Measurements from ENCODE around the gene RNF187. TPM values are rescaled to one million over a fixed set of nuclear protein-coding genes. Genes with fewer than 3 reads are reported as not detected.

RNF187 gene
- total and polyA plus RNA-seq, 2 experiments from 2014 or later = 52.4 to 135 TPM

DNA sequence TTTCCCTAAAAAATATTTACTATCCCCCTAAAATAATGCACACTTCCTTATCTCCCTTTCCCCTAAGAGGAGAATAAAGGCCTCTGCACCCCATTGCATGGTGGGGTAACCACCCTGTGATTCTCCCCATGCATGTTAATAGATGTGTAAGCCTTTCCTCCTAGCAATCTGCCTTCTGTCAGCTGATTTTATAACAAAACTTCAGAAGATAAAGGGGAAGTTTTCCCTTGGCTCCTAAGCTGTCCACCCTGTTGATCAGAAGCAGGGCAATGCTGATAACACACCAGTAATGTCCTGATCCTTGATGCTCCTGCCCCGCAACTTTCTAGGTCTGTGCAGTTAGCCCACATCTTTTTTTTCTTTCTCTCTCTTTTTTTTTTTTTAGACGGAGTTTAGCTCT lies 11.4 kb upstream of the RNF187 start:
- Histone ChIP-seq H3K27ac (no peak overlapping the region), H4K20me1 (ENCODE audit: insufficient read depth, poor library complexity, severe bottlenecking) (no peaks in the 10 kb centered on the region), H3K9me3 (ENCODE audit: low read depth) (no peaks in the 10 kb centered on the region), H3K36me3 (replicated peaks; ENCODE audit: insufficient read depth, low read depth) (no peaks in the 10 kb centered on the region), H3K4me2 (no peak overlapping the region), H3K79me2 (no peaks in the 10 kb centered on the region), H3K4me1 (ENCODE audit: insufficient read depth) (peaks cover 4% of the 10 kb centered on the region), H2AFZ (no peak overlapping the region), H3K9me2 (replicated peaks; ENCODE audit: insufficient read depth) (no peaks in the 10 kb centered on the region), H3K27me3 (no peaks in the 10 kb centered on the region), H3K4me3 (no peak overlapping the region)
- WGBS (ENCODE audit: low lambda C conversion rate, missing lambda C conversion rate) = 78% methylated on average over 2 of the region's 2 CpGs
- TF ChIP-seq EZH2phosphoT487 (IDR thresholded peaks at IDR 0.05; ENCODE audit: low read depth, severe bottlenecking, unreplicated experiment) = no peak
- TF ChIP-seq, protein P1, sequence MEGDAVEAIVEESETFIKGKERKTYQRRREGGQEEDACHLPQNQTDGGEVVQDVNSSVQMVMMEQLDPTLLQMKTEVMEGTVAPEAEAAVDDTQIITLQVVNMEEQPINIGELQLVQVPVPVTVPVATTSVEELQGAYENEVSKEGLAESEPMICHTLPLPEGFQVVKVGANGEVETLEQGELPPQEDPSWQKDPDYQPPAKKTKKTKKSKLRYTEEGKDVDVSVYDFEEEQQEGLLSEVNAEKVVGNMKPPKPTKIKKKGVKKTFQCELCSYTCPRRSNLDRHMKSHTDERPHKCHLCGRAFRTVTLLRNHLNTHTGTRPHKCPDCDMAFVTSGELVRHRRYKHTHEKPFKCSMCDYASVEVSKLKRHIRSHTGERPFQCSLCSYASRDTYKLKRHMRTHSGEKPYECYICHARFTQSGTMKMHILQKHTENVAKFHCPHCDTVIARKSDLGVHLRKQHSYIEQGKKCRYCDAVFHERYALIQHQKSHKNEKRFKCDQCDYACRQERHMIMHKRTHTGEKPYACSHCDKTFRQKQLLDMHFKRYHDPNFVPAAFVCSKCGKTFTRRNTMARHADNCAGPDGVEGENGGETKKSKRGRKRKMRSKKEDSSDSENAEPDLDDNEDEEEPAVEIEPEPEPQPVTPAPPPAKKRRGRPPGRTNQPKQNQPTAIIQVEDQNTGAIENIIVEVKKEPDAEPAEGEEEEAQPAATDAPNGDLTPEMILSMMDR (IDR thresholded peaks at IDR 0.05; ENCODE audit: poor library complexity) = no peak
- TF ChIP-seq EZH2 (IDR thresholded peaks at IDR 0.05; ENCODE audit: borderline replicate concordance) = no peak
- no peak for DNase-seq (ENCODE audit: low spot score)

DNA sequence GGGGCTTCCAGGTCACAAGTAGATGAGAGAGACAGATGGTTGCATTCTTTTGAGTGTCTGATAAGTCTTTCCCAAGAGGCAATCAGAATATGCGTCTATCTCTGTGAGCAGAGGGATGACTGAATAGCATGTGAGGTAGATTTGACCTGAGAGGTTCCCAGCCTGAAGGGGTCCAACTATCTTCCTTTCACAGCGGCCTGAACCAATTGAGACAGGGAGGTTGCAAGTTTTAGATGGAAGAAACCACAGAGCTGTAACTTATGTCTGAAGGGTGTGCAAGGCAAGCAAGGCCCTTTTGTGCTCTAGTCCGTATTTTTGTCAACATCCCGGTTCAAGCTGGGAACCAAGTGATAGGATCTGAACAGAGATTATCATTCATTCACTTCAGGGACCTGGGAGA lies 9.9 kb upstream of the RNF187 start:
- Histone ChIP-seq H3K4me1 (ENCODE audit: insufficient read depth) (peaks cover 4% of the 10 kb centered on the region), H3K79me2 (no peaks in the 10 kb centered on the region)
- 81% methylated on average over 4 of the region's 4 CpGs for WGBS (ENCODE audit: low lambda C conversion rate, missing lambda C conversion rate)

DNA sequence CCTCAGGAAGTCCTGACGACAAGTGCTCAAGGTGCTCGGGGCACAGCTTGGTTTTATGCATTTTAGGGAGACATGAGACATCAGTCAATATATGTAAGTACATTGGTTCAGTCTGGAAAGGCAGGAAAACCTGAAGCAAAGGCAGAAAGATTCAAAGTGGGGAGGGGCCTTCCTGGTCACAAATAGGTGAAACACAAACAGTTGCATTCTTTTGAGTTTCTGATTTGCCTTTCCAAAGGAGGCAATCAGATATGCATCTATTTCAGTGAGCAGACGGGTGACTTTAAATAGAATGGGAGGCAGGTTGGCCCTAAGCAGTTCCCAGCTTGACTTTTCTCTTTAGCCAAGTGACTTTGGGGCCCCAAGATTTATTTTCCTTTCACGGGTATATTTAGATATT lies 8.9 kb upstream of the RNF187 start:
- no peaks in the 10 kb centered on the region for H3K9me2 ChIP-seq (replicated peaks; ENCODE audit: insufficient read depth)
- 34% methylated on average over 4 of the region's 4 CpGs for whole genome bisulfite sequencing (ENCODE audit: low lambda C conversion rate, missing lambda C conversion rate)

More for the DNA sequence above, 9.9 kb upstream of the RNF187 start:
- DNase-seq (ENCODE audit: low spot score) = no peak
- Histone ChIP-seq H3K9me3 (ENCODE audit: low read depth) (no peaks in the 10 kb centered on the region), H4K20me1 (ENCODE audit: insufficient read depth, poor library complexity, severe bottlenecking) (no peaks in the 10 kb centered on the region), H3K9me2 (replicated peaks; ENCODE audit: insufficient read depth) (no peaks in the 10 kb centered on the region), H3K4me2 (no peak overlapping the region), H3K27me3 (no peaks in the 10 kb centered on the region), H3K27ac (no peak overlapping the region), H3K4me3 (no peak overlapping the region), H3K36me3 (replicated peaks; ENCODE audit: insufficient read depth, low read depth) (no peaks in the 10 kb centered on the region), H2AFZ (no peak overlapping the region)
- TF ChIP-seq EZH2 (IDR thresholded peaks at IDR 0.05; ENCODE audit: borderline replicate concordance) (no peak), EZH2phosphoT487 (IDR thresholded peaks at IDR 0.05; ENCODE audit: low read depth, severe bottlenecking, unreplicated experiment) (no peak)
- TF ChIP-seq, protein P1 (IDR thresholded peaks at IDR 0.05; ENCODE audit: poor library complexity) = no peak

More for the DNA sequence above, 8.9 kb upstream of the RNF187 start:
- no peak for DNase-seq (ENCODE audit: low spot score)
- H3K4me2 ChIP-seq = no peak overlapping the region
- no peaks in the 10 kb centered on the region for H3K36me3 ChIP-seq (replicated peaks; ENCODE audit: insufficient read depth, low read depth)
- H3K27ac ChIP-seq = no peak overlapping the region
- H2AFZ ChIP-seq = no peak overlapping the region
- H3K27me3 ChIP-seq = no peaks in the 10 kb centered on the region
- no peaks in the 10 kb centered on the region for H3K79me2 ChIP-seq
- TF ChIP-seq, protein P1 (IDR thresholded peaks at IDR 0.05; ENCODE audit: poor library complexity) = no peak
- TF ChIP-seq EZH2 (IDR thresholded peaks at IDR 0.05; ENCODE audit: borderline replicate concordance) = no peak
- TF ChIP-seq EZH2phosphoT487 (IDR thresholded peaks at IDR 0.05; ENCODE audit: low read depth, severe bottlenecking, unreplicated experiment) = no peak
- H3K9me3 ChIP-seq (ENCODE audit: low read depth) = no peaks in the 10 kb centered on the region
- no peaks in the 10 kb centered on the region for H4K20me1 ChIP-seq (ENCODE audit: insufficient read depth, poor library complexity, severe bottlenecking)
- H3K4me1 ChIP-seq (ENCODE audit: insufficient read depth) = peaks cover 4% of the 10 kb centered on the region
- no peak overlapping the region for H3K4me3 ChIP-seq

All from hepatocyte (in vitro differentiated cells).